Uterus (tissue), 4 donors: ENCODE measurements around the gene SHISA5. TPM values are rescaled to one million over a fixed set of nuclear protein-coding genes. Genes with fewer than 3 reads are reported as not detected.
A peak's percentile ranks its signal among the peaks of the same experiment; 100 is the strongest.

ENCODE experiments used
- DNase-seq, 2 donors: peaks; one replicate each; pipeline ENCODE4 v3.0.0-alpha.2; 2019 to 2020
- H3K27ac ChIP-seq, 2 donors: fragments of 200-600 bp; sonication (generic); 1 replicate in 1 of 2; 2 replicates in 1 of 2; pipeline ENCODE4 v1.5.1; 2016 to 2018
- H3K27me3 ChIP-seq, 2 donors: fragments of 200-600 bp; sonication (generic); one replicate each; pipeline ENCODE4 v1.5.1; 2018 to 2019; ENCODE audit warnings: control low read depth in 1 of 2
- H3K36me3 ChIP-seq, 2 donors: fragments of 200-600 bp; sonication (generic); one replicate each; pipeline ENCODE4 v1.5.1; 2019; ENCODE audit warnings: control low read depth in 1 of 2
- H3K4me1 ChIP-seq, 2 donors: fragments of 200-600 bp; sonication (generic); one replicate each; pipeline ENCODE4 v1.5.1; 2018 to 2019; ENCODE audit warnings: control low read depth in 1 of 2
- H3K4me3 ChIP-seq, 2 donors: fragments of 200-600 bp; sonication (generic); 1 replicate in 1 of 2; 2 replicates in 1 of 2; pipeline ENCODE4 v1.5.1; 2018 to 2019; ENCODE audit warnings: mild to moderate bottlenecking in 1 of 2
- H3K9me3 ChIP-seq, 2 donors: fragments of 200-600 bp; sonication (generic); one replicate each; pipeline ENCODE4 v1.5.1; 2019; ENCODE audit warnings: control low read depth in 1 of 2
- CTCF ChIP-seq, 4 experiments: fragments of 200-600 bp in 2 of 4; fragments of 450-650 bp in 2 of 4; sonication (generic) in 2 of 4; IDR thresholded peaks; one replicate each; pipeline ENCODE4 v1.5.1; 2016 to 2019; ENCODE audit warnings: antibody characterized with exemption in 4 of 4, mild to moderate bottlenecking in 2 of 4, moderate library complexity in 1 of 4
- POLR2A ChIP-seq, 2 donors: fragments of 450-650 bp; IDR thresholded peaks; one replicate each; pipeline ENCODE4 v1.6.1; 2016; ENCODE audit warnings: antibody characterized with exemption in 2 of 2, mild to moderate bottlenecking in 1 of 2, moderate library complexity in 1 of 2
- intact Hi-C: fragments of 100-400 bp; cut with DNase I; formaldehyde crosslinking; loops from one replicate; pipeline ENCODE4 v1.15.1; 2023; ENCODE audit warnings: low total_unique reads
- total RNA-seq, 4 donors: library from RNA; depleted of rRNA in 3 of 4; stranded (reverse); fragments of >200 nt in 3 of 4; gene quantifications; one replicate each; pipeline versions ENCODE4 v1.1.0 to v1.2.4, GENCODE V29; 2014 to 2023
- donor health status: DM: yes; HTN: yes; CAD: no.

Gene SHISA5
- total RNA-seq, 4 donors from 2014 or later, result 52.4 to 210 (median 72.8) TPM

GRCh38 chr3:48467473-48468267 is 36.3 kb downstream of the SHISA5 start:
- peak overlapping the region; percentile 99 to 100 for H3K27ac ChIP-seq
- intact Hi-C loops, result loop anchor here (5.0 kb wide), 1 partner anchor 80 kb away; no protein-coding TSS in a partner anchor
- H3K4me1 ChIP-seq, result peaks cover 10 to 28% of the 10 kb centered on the region in 2 donors
- H3K4me3 ChIP-seq, result no peak overlapping the region
- no peaks in the 10 kb centered on the region for H3K27me3 ChIP-seq
- TF ChIP-seq POLR2A (IDR thresholded peaks at IDR 0.05), result no peak
- H3K36me3 ChIP-seq, result no peaks in the 10 kb centered on the region
- H3K9me3 ChIP-seq, result no peaks in the 10 kb centered on the region
- DNase-seq, result no peak

- TF ChIP-seq POLR2A (IDR thresholded peaks at IDR 0.05) (no peak), CTCF (IDR thresholded peaks at IDR 0.05) (no peak)
- H3K4me3 ChIP-seq, result peak overlapping the region in 1 of 2 donors; percentile 38
- H3K36me3 ChIP-seq, result no peaks in the 10 kb centered on the region
- H3K9me3 ChIP-seq, result no peaks in the 10 kb centered on the region
- H3K27ac ChIP-seq, result peak overlapping the region; percentile 99 to 100
- intact Hi-C loops, result loop anchor here (5.0 kb wide), 1 partner anchor 80 kb away; no protein-coding TSS in a partner anchor
- peaks cover 10 to 28% of the 10 kb centered on the region in 2 donors for H3K4me1 ChIP-seq
- no peaks in the 10 kb centered on the region for H3K27me3 ChIP-seq
- no peak for DNase-seq
Measured at GRCh38 chr3:48467110-48467454, 36.9 kb downstream of the SHISA5 start.

- no peaks in the 10 kb centered on the region for H3K9me3 ChIP-seq
- intact Hi-C loops, result loop anchor here (5.0 kb wide), 1 partner anchor 81 kb away; no protein-coding TSS in a partner anchor
- peak overlapping the region; percentile 38 to 42 for H3K4me3 ChIP-seq
- H3K4me1 ChIP-seq, result peaks cover 10 to 24% of the 10 kb centered on the region in 2 donors
- no peaks in the 10 kb centered on the region for H3K27me3 ChIP-seq
- DNase-seq, result peak in 1 of 2 donors; percentile 44
- H3K27ac ChIP-seq, result peak overlapping the region; percentile 99 to 100
- H3K36me3 ChIP-seq, result no peaks in the 10 kb centered on the region
- TF ChIP-seq CTCF (IDR thresholded peaks at IDR 0.05), result no peak
Measured at GRCh38 chr3:48466386-48467109, 37.4 kb downstream of the SHISA5 start.

GRCh38 chr3:48465531-48466378 is 38.2 kb downstream of the SHISA5 start:
- no peaks in the 10 kb centered on the region for H3K9me3 ChIP-seq
- peak overlapping the region; percentile 38 to 42 for H3K4me3 ChIP-seq
- TF ChIP-seq POLR2A (IDR thresholded peaks at IDR 0.05) (peak; percentile 84 to 85), CTCF (IDR thresholded peaks at IDR 0.05) (peak; percentile 78 to 95 (median 82))
- intact Hi-C loops, result loop anchor here (5.0 kb wide), 1 partner anchor 82 kb away; no protein-coding TSS in a partner anchor
- H3K4me1 ChIP-seq, result peaks cover 10 to 24% of the 10 kb centered on the region in 2 donors
- peak; percentile 95 to 99 for DNase-seq
- no peaks in the 10 kb centered on the region for H3K36me3 ChIP-seq
- peak overlapping the region; percentile 99 to 100 for H3K27ac ChIP-seq
- no peaks in the 10 kb centered on the region for H3K27me3 ChIP-seq

- intact Hi-C loops, result loop anchor here (5.0 kb wide), 1 partner anchor 82 kb away; no protein-coding TSS in a partner anchor
- DNase-seq, result no peak
- Histone ChIP-seq H3K9me3 (no peaks in the 10 kb centered on the region), H3K27me3 (no peaks in the 10 kb centered on the region), H3K36me3 (no peaks in the 10 kb centered on the region), H3K27ac (peak overlapping the region; percentile 99 to 100), H3K4me1 (peaks cover 10 to 20% of the 10 kb centered on the region in 2 donors), H3K4me3 (no peak overlapping the region)
- TF ChIP-seq CTCF (IDR thresholded peaks at IDR 0.05) (no peak), POLR2A (IDR thresholded peaks at IDR 0.05) (no peak)
Measured at GRCh38 chr3:48465237-48465530, 38.8 kb downstream of the SHISA5 start.
